Keratinocyte (primary cell): Measurements from ENCODE around the gene MSI2.

Experiments
- EZH2 ChIP-seq: IDR thresholded peaks from one replicate; pipeline ENCODE4 v1.6.1; 2012; ENCODE audit warnings: inconsistent platforms, mild to moderate bottlenecking, low read length, moderate library complexity
- TF ChIP-seq, protein P1 (sequence below), 3 experiments: IDR thresholded peaks in 1 of 3; conservative IDR thresholded peaks in 1 of 3; optimal IDR thresholded peaks in 1 of 3; 2 replicates in 2 of 3; 3 replicates in 1 of 3; pipeline versions ENCODE3 to v1.5.1; 2011; ENCODE audit warnings: low read length in 3 of 3, mild to moderate bottlenecking in 3 of 3, moderate library complexity in 2 of 3, control low read depth in 1 of 3, inconsistent platforms in 1 of 3; ENCODE audit not compliant: insufficient read depth in 2 of 3; ENCODE audit errors: extremely low read depth in 1 of 3

DNA sequence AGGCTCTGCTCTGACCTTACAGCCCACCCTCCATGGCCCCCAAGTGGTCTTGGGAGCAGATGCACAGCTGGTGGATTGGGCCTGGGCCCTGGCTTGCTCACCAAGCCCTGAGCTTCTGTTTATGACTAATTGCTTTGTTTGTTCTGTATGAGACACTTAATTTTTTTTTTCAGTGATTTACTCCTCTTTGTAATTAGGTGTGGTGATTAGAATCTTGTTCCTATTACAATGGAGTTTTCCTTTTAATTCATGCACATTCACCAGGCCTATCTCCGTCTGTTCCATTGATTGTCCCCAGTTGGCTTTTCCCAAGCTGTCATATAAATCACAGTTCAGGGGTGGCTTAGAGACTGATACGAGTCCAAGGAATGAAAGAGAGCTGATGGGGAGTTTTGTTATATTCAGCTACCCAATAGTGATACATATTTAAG lies 246.5 kb downstream of the MSI2 start:
- TF ChIP-seq, protein P1, sequence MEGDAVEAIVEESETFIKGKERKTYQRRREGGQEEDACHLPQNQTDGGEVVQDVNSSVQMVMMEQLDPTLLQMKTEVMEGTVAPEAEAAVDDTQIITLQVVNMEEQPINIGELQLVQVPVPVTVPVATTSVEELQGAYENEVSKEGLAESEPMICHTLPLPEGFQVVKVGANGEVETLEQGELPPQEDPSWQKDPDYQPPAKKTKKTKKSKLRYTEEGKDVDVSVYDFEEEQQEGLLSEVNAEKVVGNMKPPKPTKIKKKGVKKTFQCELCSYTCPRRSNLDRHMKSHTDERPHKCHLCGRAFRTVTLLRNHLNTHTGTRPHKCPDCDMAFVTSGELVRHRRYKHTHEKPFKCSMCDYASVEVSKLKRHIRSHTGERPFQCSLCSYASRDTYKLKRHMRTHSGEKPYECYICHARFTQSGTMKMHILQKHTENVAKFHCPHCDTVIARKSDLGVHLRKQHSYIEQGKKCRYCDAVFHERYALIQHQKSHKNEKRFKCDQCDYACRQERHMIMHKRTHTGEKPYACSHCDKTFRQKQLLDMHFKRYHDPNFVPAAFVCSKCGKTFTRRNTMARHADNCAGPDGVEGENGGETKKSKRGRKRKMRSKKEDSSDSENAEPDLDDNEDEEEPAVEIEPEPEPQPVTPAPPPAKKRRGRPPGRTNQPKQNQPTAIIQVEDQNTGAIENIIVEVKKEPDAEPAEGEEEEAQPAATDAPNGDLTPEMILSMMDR (optimal IDR thresholded peaks at IDR 0.05 in 1 of 3, IDR thresholded peaks at IDR 0.05 in 1 of 3, conservative IDR thresholded peaks at IDR 0.05 in 1 of 3; ENCODE audit: extremely low read depth in 1 of 3, insufficient read depth in 2 of 3, low read length in 3 of 3): no peak
- no peak for TF ChIP-seq EZH2
